ENCODE measurements around the gene B3GAT1. TPM values are rescaled to one million over a fixed set of nuclear protein-coding genes. Genes with fewer than 3 reads are reported as not detected.

Gene B3GAT1
- total and polyA plus RNA-seq, 2 experiments from 2014 or later: 4.8 to 28.3 TPM

GRCh38 chr11:134443246-134443645 lies 31.2 kb upstream of the B3GAT1 start (continued):
- TF ChIP-seq ETS1 (IDR thresholded peaks at IDR 0.05) (no peak), ZNF114 (CRISPR knock-in tag; IDR thresholded peaks at IDR 0.05) (no peak), NANOG (IDR thresholded peaks at IDR 0.05; ENCODE audit: borderline replicate concordance) (no peak)

- Histone ChIP-seq H3K4me3 (no peak overlapping the region), H4K20me1 (replicated peaks; ENCODE audit: insufficient read depth) (no peaks in the 10 kb centered on the region), H3K36me3 (ENCODE audit: insufficient read depth) (no peaks in the 10 kb centered on the region), H2AFZ (no peak overlapping the region), H3K9me2 (ENCODE audit: insufficient read depth) (0 out of 2 replicates have a peak, but pooled peaks cover 4% of the 10 kb centered on the region), H3F3A (replicated peaks; ENCODE audit: low read depth) (no peaks in the 10 kb centered on the region), H3K27me3 (ENCODE audit: insufficient read depth) (no peaks in the 10 kb centered on the region), H3K4me2 (no peak overlapping the region), H3K79me2 (replicated peaks; ENCODE audit: insufficient read depth) (no peaks in the 10 kb centered on the region), H3K4me1 (ENCODE audit: insufficient read depth) (peaks cover 5% of the 10 kb centered on the region; the same call in 1 of the 2 replicates), H3K27ac (ENCODE audit: low read depth) (no peak overlapping the region)
- H3K9me3 Mint-ChIP-seq: no peaks in the 10 kb centered on the region
- TF ChIP-seq JUNB (IDR thresholded peaks at IDR 0.05; ENCODE audit: unreplicated experiment) (no peak), ZNF331 (CRISPR knock-in tag; IDR thresholded peaks at IDR 0.05; ENCODE audit: low read depth) (no peak), ETS1 (IDR thresholded peaks at IDR 0.05) (no peak), REST (IDR thresholded peaks at IDR 0.05; ENCODE audit: unreplicated experiment) (no peak), ZNF462 (CRISPR knock-in tag; IDR thresholded peaks at IDR 0.05) (no peak), STAT1 (IDR thresholded peaks at IDR 0.05; ENCODE audit: unreplicated experiment) (no peak), NANOG (IDR thresholded peaks at IDR 0.05; ENCODE audit: borderline replicate concordance) (no peak), ZNF114 (CRISPR knock-in tag; IDR thresholded peaks at IDR 0.05) (no peak)
- no peak overlapping the region for H3K27ac Mint-ChIP-seq
- no peak overlapping the region for H3K4me3 Mint-ChIP-seq
- no peak for DNase-seq (ENCODE audit: low spot score)
- H3K4me1 Mint-ChIP-seq: peaks cover 14% of the 10 kb centered on the region
- peaks cover 11% of the 10 kb centered on the region for H3K27me3 Mint-ChIP-seq (ENCODE audit: insufficient read depth, low read depth, poor library complexity)
- no peaks in the 10 kb centered on the region for H3K36me3 Mint-ChIP-seq (ENCODE audit: low read depth)
- no peak for ATAC-seq
Observed at GRCh38 chr11:134442246-134442645, 30.2 kb upstream of the B3GAT1 start.
